GM19238 (cell line): Measurements from ENCODE around the gene AK5.
"Not testable (repeated sequence)": the region's sequence is repeated elsewhere in the genome, so short reads cannot be mapped to it uniquely, and the experiment has no call there.

Experiments
- DNase-seq: peaks from one replicate; pipeline ENCODE4 v3.0.0; 2011; ENCODE audit warnings: low spot score; ENCODE audit not compliant: insufficient read length

The AK5 gene

GRCh38 chr1:77398152-77398551, 116.3 kb downstream of the AK5 start:
- DNase-seq, result no peak

- DNase-seq, result no peak
These were observed 117.6 kb downstream of the AK5 start for GRCh38 chr1:77399250-77400086.

GRCh38 chr1:77400781-77401180, 119.0 kb downstream of the AK5 start:
- DNase-seq, result no peak

- DNase-seq, result no peak
These were observed 119.6 kb downstream of the AK5 start for GRCh38 chr1:77401384-77401783.

- DNase-seq, result no peak
These were observed 123.4 kb downstream of the AK5 start for GRCh38 chr1:77405186-77405585.

GRCh38 chr1:77406661-77407060, 124.8 kb downstream of the AK5 start:
- no peak for DNase-seq

GRCh38 chr1:77407738-77408375, 126.0 kb downstream of the AK5 start:
- no peak for DNase-seq

GRCh38 chr1:77408933-77409332, 127.1 kb downstream of the AK5 start:
- not testable (repeated sequence) for DNase-seq

GRCh38 chr1:77412069-77412819, 130.4 kb downstream of the AK5 start:
- DNase-seq, result no peak

- no peak for DNase-seq
These were observed 131.2 kb downstream of the AK5 start for GRCh38 chr1:77412820-77413530.

- DNase-seq, result no peak
These were observed 131.9 kb downstream of the AK5 start for GRCh38 chr1:77413541-77414335.

- DNase-seq, result no peak
These were observed 133.8 kb downstream of the AK5 start for GRCh38 chr1:77415579-77415978.

GRCh38 chr1:77416692-77417450, 135.1 kb downstream of the AK5 start:
- no peak for DNase-seq

GRCh38 chr1:77418055-77418454, 136.2 kb downstream of the AK5 start:
- not testable (repeated sequence) for DNase-seq

- DNase-seq, result no peak
These were observed 139.8 kb downstream of the AK5 start for GRCh38 chr1:77421504-77422233.

- no peak for DNase-seq
These were observed 142.4 kb downstream of the AK5 start for GRCh38 chr1:77424236-77424635.

GRCh38 chr1:77428068-77428467, 146.2 kb downstream of the AK5 start:
- no peak for DNase-seq

- DNase-seq, result no peak
These were observed 149.3 kb downstream of the AK5 start for GRCh38 chr1:77430966-77431690.

GRCh38 chr1:77433934-77434333, 152.1 kb downstream of the AK5 start:
- no peak for DNase-seq
